Dendritic cell treated with granulocyte-macrophage colony-stimulating factor and Interleukin-4, amounts not matched to agents 40 ng/mL and 50 ng/mL, for 4 days (primary cell): ENCODE data around the gene KRT75.

Experiments
- H3K27ac Mint-ChIP-seq: one replicate; pipeline ENCODE4 v1.8.0; 2022; ENCODE audit warnings: mild to moderate bottlenecking, mixed read lengths
- H3K27me3 Mint-ChIP-seq: one replicate; pipeline ENCODE4 v1.8.0; 2022; ENCODE audit warnings: mild to moderate bottlenecking, mixed read lengths
- H3K36me3 Mint-ChIP-seq: one replicate; pipeline ENCODE4 v1.8.0; 2022; ENCODE audit warnings: low read depth, mixed read lengths
- H3K4me1 Mint-ChIP-seq: one replicate; pipeline ENCODE4 v1.8.0; 2022; ENCODE audit warnings: low read depth, mixed read lengths
- H3K4me3 Mint-ChIP-seq: one replicate; pipeline ENCODE4 v1.8.0; 2022; ENCODE audit warnings: mild to moderate bottlenecking, moderate library complexity, mixed read lengths
- H3K9me3 Mint-ChIP-seq: one replicate; pipeline ENCODE4 v1.8.0; 2022; ENCODE audit warnings: mixed read lengths
- intact Hi-C: fragments of 100-400 bp; cut with micrococcal nuclease; formaldehyde crosslinking; loops from one replicate; pipeline ENCODE4 v1.15.0; 2022

Gene KRT75

GRCh38 chr12:52385226-52385702 lies 48.9 kb downstream of the KRT75 start, which contains the start of gene KRT84:
Gene KRT84 (minus strand): TSS chr12:52385652. CDS start chr12:52385585, 67 bp downstream.
- no peak within 1 kb of the TSS for H3K27ac Mint-ChIP-seq
- H3K36me3 Mint-ChIP-seq, result no peaks in the 10 kb centered on the region
- no peak within 1 kb of the TSS for H3K4me3 Mint-ChIP-seq
- peaks cover under 1% of the 10 kb centered on the region for H3K4me1 Mint-ChIP-seq
- no peaks in the 10 kb centered on the region for H3K9me3 Mint-ChIP-seq
- intact Hi-C loops, result no loop called here
- peaks cover 8% of the 10 kb centered on the region for H3K27me3 Mint-ChIP-seq

DNA sequence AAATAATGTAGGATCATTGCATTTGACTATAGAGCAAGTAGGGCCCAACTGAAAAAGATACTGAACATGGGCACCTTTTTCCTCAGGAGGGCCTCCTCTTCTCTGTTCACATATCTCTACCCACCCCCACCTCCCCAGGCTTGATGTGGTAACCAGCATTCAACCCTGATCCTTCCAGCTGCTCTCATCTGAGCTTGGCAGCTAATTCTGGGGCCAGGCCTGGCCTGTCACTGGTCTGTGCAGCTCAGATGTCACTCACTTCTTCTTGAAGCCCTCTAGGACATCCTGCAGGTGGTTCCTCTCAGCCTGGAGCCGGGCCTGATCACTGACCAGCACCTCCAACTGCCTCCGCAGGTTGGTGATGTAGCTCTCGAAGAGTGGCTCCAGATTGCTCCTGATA lies 50.8 kb downstream of the KRT75 start:
- H3K4me1 Mint-ChIP-seq, result no peaks in the 10 kb centered on the region
- peaks cover 2% of the 10 kb centered on the region for H3K27me3 Mint-ChIP-seq
- H3K9me3 Mint-ChIP-seq, result no peaks in the 10 kb centered on the region
- intact Hi-C loops, result no loop called here
- no peaks in the 10 kb centered on the region for H3K36me3 Mint-ChIP-seq
- no peak overlapping the region for H3K4me3 Mint-ChIP-seq
- H3K27ac Mint-ChIP-seq, result no peak overlapping the region

DNA sequence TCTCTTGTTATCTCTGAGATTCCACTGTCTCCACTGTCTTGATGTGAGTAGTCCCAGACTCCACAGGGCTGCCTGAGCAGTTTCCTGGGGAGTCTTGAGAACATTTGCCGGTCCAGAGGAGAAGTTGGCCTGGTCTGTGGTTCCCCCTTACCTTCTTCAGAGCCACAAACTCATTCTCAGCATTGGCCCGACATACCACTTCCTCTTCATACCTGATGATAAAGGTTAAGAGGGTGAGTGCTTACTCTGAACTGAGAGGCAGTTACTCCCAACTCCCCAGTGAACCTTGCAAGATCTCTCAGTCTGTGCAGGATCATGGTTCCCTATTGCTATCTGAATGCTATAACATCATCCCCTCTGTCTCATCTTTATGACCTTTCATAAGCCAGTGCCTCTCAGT lies 51.3 kb downstream of the KRT75 start:
- Mint-ChIP-seq H3K27ac (no peak overlapping the region), H3K4me1 (no peaks in the 10 kb centered on the region), H3K27me3 (peaks cover 2% of the 10 kb centered on the region), H3K4me3 (no peak overlapping the region), H3K9me3 (no peaks in the 10 kb centered on the region), H3K36me3 (no peaks in the 10 kb centered on the region)
- intact Hi-C loops, result no loop called here

- no peaks in the 10 kb centered on the region for H3K36me3 Mint-ChIP-seq
- no peak overlapping the region for H3K4me3 Mint-ChIP-seq
- H3K27ac Mint-ChIP-seq, result no peak overlapping the region
- intact Hi-C loops, result no loop called here
- H3K9me3 Mint-ChIP-seq, result no peaks in the 10 kb centered on the region
- no peaks in the 10 kb centered on the region for H3K4me1 Mint-ChIP-seq
- H3K27me3 Mint-ChIP-seq, result peaks cover 4% of the 10 kb centered on the region
These were observed 53.0 kb downstream of the KRT75 start for GRCh38 chr12:52381206-52381605.

DNA sequence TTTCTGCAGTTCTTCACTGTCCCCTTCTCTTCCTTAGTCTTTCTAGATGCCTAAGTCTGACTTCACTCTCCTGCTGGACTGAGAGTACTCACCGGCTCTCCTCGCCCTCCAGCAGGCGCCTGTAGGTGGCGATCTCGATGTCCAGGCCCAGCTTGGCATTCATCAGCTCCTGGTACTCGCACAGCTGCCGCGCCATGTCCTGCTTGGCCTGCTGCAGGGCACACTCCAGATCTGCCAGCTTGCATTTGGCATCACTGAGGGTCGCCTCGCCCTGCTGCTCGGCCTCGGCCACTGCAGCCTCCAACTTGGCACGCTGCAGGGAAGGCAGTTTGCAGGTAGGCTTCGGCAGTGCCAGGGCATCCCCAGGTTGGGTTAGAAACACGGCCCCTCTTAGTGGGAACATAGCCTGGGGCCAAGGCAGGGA lies 53.9 kb downstream of the KRT75 start:
- Mint-ChIP-seq H3K4me3 (no peak overlapping the region), H3K27ac (no peak overlapping the region), H3K9me3 (no peaks in the 10 kb centered on the region), H3K27me3 (peaks cover 4% of the 10 kb centered on the region), H3K4me1 (no peaks in the 10 kb centered on the region), H3K36me3 (no peaks in the 10 kb centered on the region)
- intact Hi-C loops, result no loop called here

- Mint-ChIP-seq H3K27ac (no peak overlapping the region), H3K4me1 (no peaks in the 10 kb centered on the region), H3K36me3 (no peaks in the 10 kb centered on the region), H3K27me3 (peaks cover 4% of the 10 kb centered on the region), H3K4me3 (no peak overlapping the region), H3K9me3 (no peaks in the 10 kb centered on the region)
- intact Hi-C loops, result loop anchor here (10.0 kb wide), 1 partner anchor 205 kb away; no protein-coding TSS in a partner anchor
These were observed 54.6 kb downstream of the KRT75 start for GRCh38 chr12:52379536-52379935.

DNA sequence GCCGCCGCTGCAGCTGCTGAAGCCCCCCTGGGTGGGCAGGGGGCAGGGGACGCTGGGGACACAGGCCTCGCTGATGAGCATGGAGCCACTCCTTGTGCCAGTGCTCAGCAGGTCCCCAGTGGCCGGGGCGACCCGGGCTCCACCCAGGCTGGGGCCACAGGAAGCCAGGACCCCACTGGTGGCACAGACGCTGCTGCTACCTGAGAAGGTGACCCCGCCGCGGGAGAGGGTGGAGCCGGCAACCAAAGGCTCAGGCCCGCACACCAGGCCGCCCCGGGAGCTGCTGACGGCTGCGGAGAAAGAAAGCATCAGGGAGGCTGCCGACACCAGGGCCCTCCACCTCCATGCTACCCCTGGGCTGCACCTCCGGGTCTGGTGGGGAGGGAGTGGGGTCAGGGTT lies 56.1 kb downstream of the KRT75 start:
- Mint-ChIP-seq H3K4me3 (no peak overlapping the region), H3K27ac (no peak overlapping the region), H3K27me3 (peaks cover 4% of the 10 kb centered on the region), H3K4me1 (no peaks in the 10 kb centered on the region), H3K9me3 (no peaks in the 10 kb centered on the region), H3K36me3 (no peaks in the 10 kb centered on the region)
- intact Hi-C loops, result loop anchor here (10.0 kb wide), 1 partner anchor 207 kb away; no protein-coding TSS in a partner anchor

- no peaks in the 10 kb centered on the region for H3K9me3 Mint-ChIP-seq
- H3K27ac Mint-ChIP-seq, result no peak overlapping the region
- peaks cover 5% of the 10 kb centered on the region for H3K27me3 Mint-ChIP-seq
- H3K4me3 Mint-ChIP-seq, result no peak overlapping the region
- no peaks in the 10 kb centered on the region for H3K4me1 Mint-ChIP-seq
- H3K36me3 Mint-ChIP-seq, result no peaks in the 10 kb centered on the region
- intact Hi-C loops, result loop anchor here (10.0 kb wide), 1 partner anchor 208 kb away; no protein-coding TSS in a partner anchor
These were observed 56.9 kb downstream of the KRT75 start for GRCh38 chr12:52377266-52377665.
